Measurements from ENCODE around the gene KIAA1755.
"Not testable (repeated sequence)": the region's sequence is repeated elsewhere in the genome, so short reads cannot be mapped to it uniquely, and the experiment has no call there.

KIAA1755 gene

DNA sequence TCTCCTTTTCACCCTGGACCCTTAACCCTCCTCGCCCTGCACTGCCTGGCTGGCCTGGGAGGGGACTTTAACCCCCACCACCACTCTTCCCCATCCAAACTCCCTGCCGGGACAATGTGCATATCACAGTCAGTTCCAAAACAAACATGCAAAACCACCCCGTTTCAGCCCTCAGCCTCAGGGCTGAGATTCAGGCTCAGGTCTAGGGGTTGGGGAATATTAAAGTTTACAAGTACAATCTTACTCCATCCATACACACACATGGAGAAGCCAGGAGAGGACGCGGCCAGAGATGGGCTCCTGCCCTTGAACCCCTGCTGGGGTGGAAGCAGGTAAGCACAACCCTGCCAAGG lies 534 bp downstream of the KIAA1755 start:
- no peak for DNase-seq

DNA sequence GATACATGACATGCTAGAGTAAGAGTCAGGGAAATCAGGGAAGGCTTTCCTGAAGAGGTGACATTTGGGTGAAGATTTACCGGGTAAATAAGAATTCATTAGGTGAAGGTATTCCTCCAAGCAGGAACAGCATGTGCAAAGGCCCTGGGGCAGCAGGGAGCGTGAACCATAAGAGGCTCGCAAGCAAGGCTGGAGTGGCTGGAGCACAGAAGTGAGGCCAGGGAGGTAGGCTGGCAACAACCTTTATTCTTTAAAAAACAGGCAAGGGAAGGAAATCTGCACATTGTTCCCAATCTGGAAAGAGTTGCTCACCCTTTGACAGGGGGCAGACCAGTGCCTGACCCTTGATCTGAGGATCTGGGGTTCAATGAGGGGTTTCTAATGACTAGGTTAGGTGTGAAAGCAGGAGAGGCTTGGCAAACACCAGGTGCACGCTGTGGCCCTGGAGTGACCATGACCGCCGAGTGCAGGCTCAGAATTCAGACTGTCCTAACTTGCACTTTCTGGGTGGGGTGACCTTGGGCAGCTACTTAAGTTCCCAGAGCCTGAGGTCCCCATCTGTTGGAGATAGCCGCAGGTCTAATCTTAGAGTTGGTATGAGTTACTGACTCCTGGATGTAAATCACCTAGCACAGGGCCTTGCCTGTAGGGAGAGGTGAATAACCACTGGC lies 1.9 kb downstream of the KIAA1755 start:
- no peak for DNase-seq

DNA sequence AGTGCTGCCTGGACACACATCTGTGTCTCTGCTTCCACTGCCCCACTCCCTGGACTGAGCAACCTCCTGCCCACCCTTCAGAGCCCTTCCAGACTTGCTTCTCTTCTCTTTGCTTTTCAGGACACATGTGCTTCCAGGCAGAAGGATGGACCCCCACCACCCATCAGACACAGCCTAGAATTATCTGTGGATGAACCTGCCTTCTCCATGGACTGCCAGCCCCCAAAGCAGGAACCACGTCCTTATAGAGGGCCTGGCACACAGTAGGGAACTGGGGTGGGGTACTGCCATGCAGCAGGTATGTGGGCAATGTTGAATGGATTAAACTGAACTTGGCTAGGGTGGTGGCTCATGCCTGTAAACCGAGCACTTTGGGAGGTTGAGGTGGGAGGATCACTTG lies 3.6 kb downstream of the KIAA1755 start:
- DNase-seq = no peak

DNA sequence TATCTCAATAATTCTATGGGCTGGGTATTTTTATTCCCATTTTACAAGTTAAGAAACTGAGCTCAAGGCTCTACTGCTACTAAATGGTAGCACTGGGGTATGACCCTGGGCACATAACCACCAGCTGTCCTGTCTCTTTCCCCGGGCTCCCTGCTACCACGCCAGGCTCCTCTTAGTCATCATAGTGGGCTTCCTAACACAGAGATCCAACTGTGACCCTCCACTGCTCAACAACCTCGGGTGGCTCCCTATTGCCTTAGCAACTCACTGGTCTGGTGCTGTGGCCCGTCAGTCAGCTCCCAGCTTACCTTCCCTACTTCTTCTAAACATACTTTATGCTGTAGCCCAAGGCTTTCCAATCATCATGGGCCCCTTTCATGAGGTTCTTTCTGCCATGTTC lies 4.5 kb downstream of the KIAA1755 start:
- DNase-seq = no peak

DNA sequence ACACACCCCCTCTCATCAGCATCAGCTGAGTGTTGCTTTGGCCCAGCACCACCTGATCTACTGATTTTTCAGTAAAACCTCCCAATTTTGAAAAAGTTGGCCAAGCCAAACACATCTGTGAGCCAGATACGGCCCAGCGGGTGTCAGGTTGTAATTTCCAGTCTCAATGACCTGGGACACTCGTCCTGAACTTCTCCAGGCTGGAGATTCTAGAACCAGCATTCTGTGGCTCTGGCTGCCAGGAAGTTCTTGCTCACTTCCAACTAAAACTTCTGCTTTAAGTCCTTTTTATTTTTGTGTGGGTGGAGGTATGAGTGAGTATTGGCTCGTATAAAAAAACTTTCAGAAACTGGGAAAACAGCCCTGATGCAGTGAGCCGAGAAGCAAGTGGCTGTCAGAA lies 5.1 kb downstream of the KIAA1755 start:
- no peak for DNase-seq

DNA sequence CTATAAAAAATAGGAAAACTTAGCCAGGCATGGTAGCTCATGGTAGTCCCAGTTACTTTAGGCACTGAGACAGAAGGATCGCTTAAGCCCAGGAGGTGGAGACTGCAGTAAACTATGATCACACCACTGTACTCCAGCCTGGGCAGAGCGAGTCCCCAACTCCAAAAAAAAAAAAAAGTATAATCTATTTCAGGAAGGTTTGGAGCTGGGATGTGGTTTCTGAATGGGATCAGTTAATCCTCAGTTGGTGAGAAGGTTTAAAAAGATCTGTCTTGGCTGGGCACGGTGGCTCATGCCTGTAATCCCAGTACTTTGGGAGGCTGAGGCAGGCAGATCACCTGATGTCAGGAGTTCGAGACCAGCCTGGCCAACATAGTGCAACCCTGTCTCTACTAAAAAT lies 5.9 kb downstream of the KIAA1755 start:
- DNase-seq = not testable (repeated sequence)

DNA sequence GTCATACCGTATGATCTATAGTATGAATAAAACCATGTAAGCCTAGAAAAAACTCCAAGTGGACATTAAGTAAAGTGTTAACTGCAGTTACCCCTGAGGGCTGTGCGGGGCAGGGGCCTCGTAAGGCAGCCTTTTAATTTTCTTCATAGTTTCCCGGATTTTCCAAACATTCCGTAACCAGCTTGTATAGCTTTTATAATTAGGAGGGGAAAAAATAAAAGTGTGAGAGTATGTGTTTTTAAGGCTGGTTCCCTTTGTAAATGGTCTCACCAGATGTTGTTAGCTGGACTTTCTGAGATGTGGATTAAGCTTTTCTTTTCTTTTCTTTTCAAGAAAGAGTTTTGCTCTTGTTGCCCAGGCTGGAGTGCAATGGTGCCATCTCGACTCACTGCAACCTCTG lies 7.0 kb downstream of the KIAA1755 start:
- no peak for DNase-seq

DNA sequence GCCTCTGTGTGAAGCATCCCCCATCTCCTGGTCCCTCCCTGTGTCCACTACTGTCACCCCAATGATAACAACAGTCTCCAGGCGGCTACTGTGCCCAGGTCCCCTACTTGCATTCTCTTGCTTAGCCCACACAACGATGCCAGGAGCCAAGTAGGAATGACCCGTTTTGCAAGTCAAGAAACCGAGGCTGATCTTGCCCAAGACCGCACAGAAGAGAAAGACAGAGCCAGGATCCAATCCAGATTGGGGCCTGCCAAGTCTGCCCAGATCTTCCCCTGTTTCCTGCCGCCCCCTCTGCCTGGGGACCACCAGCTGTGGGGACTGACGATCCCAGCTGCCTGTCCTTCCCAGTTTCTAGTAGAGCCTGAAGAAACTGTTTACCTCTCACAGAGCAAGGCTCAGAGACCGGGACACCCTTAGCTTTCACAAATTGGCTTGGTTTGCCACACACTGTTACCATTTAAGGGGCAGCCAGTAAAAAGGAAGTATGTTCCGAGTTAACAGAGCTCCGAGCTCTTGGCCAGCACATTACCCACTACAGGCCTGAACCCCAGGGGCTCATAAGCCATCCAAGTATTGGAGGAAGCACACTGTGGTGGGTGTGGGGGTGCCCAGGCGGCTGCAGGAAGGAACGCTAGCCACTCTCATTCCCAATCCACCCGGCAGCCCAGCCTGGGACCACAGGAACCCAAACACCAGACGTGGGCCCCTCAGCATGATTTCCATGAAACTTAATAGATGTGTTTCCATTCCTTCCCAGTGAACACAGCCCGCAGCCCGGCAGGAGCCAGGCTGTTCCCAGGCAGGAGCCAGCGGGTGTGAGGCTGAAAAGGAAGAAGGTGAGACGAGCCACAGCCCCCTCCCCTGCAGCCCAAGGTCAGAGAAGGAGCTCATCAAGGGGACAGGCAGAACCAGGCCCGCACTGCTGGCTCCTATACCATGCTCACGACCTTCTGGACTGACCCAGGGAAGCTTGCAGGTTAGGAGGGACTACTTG lies 7.9 kb downstream of the KIAA1755 start:
- DNase-seq = no peak

DNA sequence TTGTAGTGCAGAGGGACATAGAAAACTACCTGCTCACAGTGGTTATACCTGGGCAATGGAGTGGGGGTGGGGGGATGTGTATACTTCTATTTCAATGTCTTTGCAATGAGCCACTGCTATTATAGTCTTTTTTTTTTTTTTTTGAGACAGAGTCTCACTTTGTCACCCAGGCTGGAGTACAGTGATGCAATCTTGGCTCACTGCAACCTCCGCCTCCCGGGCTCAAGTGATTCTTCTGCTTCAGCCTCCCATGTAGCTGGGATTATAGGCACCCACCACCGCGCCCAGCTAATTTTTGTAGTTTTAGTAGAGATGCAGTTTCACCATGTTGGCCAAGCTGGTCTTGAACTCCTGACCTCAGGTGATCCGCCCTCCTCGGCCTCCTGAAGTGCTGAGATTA lies 9.1 kb downstream of the KIAA1755 start:
- DNase-seq = not testable (repeated sequence)

DNA sequence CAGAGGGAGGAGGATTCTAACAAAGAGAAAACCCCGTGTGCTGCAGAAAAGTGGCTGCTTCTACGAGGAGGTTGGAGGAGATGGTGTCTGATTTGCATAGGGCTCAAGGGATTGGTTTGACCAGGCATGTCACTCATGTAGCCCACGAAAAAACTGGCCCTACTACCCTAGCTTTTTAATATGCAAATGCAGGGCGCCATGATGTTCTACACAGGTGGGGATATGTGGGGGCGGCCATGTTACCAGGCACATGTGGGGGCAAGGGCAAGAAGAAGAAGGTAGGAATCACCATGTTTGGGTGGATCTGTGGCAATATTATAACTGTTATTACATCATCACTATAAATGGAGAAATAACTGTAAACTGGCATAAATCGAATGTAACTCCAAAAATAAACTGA lies 9.9 kb downstream of the KIAA1755 start:
- no peak for DNase-seq

DNA sequence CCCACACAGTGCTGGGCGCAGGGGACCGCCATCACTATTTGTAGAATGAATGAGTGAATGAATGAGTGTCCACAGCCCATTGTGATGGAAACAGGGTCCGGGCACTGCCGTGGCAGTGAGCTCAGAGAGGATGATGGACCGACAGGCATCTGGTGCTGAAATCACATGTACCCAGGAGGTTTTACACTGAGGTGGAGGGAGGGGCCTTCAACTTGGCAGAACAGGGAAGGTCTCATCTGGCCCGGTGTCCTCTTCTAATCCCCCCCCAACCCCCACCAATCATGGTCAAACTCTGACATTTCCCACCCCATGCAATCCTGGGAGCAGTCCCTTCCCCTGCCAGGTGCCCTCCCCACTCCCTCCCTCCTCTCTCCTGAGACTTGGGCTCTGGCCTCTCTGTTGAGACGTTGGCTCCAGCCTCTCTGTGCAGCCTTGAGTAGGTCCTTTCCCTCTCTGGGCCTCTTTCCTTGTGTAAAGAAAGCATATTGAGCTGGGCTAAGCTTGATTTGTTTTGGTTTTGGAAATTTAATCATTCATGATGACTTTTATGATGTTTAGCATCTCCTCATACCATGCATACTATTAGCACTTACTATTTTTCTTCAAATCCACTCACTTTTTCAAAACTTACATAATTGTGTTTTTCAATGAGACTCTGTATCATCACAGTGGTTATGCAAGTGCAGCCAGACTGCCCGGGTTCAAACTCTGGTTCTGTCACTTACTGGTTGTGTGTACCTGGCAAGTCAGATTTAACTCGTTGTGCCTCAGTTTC lies 10.8 kb downstream of the KIAA1755 start:
- no peak for DNase-seq

DNA sequence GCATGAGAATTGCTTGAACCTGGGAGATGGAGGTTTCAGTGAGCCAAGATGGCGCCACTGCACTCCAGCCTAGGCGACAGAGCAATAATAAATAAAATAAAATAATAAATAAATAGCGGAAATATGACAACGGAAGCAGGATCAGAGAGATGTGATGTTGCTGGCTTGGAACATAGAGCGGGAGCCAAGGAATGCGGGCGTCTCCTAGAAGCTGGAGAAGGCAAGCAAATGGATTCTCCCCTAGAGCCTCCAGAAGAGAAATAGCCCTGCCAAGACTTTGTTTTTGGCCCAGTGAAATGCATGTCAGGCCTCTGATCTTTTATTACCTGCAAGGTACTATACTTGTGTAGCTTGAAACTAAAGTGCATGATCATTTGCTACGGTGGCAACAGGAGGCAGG lies 12.4 kb downstream of the KIAA1755 start:
- DNase-seq = no peak

DNA sequence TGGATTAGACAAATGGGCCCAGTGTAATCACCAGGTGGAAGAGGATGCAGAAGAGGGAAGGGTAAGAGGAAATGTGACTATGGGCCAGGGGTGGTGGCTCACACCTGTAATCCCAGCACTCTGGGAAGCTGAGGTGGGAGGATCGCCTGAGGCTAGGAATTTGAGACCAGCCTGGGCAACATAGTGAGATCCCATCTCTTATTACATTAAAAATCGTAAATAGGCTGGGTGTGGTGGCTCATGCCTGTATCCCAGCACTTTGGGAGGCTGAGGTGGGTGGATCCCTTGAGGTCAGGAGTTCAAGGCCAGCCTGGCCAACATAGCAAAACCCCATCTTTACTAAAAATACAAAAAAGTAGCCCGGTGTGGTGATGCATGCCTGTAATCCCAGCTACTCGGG lies 12.8 kb downstream of the KIAA1755 start:
- DNase-seq = not testable (repeated sequence)

DNA sequence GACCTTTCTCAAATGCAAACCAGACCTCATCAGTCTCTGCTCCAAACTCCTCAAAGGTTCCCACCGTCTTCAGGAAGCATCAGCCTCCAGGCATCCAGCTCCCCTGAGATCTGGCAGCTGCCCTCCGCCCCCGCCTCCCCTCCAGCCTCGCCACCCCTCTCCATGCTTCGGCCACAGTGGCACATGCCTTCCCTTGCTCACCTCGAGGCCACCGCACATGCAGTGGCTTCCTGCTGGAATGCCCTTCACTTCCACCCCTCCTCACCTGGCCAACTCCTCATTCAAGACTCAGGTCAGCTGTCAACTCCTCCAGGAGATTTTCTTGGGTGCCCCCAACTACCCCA lies 13.4 kb downstream of the KIAA1755 start:
- no peak for DNase-seq

DNA sequence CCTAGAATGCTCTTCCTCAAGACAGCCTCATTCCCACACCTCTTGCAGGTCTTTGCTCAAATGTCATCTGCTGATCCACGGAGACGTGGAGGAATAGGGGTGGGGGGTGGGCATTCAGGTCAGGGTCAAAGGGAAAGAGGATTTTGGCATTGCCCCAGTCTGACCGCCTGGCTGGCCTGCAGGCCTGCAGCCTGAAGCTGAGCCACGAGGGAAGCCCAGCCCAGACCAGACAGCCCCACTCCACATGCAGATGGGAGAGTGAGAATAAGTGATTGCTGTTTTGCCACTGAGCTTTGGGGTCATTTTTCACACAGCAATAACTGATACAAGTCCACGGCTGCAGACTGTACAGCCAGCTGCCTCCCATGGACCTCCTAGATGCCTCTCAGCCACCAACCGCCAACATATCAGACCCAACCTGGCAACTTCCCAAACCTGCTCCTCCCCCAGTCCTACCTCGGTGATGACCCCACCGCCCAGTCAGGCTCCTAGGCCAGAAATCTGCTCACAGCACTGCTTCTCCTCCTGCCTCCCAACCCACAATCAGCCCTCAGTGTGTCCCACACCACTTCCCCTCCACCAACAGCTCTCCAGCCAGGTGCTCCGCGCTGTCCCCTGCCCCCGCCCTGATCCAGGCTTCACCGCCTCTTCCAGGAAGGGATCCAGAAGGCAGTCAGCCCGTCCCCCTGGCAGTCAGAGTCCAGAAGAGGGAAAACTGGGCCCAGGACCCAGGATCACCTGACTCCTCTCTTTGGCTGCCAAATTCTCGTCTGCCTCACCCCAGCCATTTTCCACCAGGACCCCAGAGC lies 14.0 kb downstream of the KIAA1755 start:
- DNase-seq = no peak

DNA sequence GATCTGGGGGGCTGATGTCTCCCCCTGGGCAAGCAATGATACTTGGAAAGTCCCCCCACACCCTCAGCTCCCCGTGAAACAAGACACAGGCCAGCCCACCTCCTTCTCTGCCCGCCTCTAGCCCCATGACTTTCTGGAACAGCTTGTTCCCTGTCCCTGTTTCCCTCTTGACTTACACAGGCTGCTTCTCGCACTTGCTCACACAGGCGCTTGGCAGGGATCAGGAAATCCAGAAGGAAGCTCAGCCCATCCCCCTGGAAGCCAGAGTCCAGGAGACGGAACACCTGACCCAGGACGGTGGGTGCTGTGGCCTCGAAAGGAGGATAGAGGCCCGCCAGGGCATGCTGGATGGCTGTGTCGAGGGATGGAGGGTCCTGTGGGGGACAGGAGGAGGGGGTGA lies 14.8 kb downstream of the KIAA1755 start:
- DNase-seq = no peak

DNA sequence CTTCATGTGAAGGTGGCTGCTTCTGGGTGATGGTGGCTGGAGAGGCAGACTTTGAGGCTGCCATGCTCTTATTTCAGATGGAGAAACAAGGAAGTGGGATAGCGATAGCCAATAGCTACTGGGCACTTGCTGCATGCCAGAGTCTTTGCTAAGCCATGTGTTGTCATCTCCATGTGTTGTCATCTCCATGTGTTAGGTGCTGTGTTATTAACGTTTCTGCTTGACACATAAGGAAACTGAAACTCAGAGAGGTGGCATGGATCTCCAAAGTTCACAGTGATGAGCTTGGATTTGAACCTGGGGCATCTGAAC lies 16.9 kb downstream of the KIAA1755 start:
- no peak for DNase-seq

DNA sequence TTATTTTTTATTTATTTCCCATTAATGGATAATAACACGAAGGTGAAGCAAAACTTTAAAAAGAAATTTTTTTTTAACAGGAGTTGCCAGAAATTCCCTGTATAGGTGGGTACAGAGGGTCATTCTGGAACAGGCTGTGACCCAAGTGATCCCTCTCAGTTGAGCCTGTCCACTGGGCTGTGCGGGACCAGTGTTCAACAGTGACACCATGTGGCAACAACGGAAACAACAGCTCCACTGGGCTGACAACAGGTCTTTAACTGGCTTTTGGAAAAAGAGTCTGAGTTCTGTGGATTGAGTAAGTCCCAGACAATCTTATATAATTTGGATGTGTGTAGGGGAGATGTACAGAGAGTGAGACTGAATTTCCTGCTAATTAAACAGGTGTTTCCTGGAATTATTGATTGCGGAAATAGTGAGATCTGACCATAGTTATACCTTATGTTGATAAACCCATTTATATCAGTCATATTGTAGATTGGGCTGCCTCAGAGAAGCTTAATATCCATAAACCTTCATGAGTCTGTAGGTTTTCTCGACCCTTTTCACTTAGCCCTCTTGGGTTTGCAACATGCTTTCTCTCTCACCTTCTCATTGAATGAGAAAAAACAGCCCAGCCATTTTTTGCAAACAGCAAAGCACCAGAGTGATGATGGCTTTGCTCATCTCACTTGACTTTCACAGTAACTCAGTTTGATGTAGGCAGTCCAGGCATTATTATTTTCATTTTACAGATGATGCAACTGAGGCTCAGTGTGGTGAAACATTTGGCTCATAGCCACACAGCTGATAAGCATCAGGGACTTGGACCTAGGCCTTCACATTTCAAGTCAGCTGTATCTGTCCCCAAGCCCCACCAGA lies 17.5 kb downstream of the KIAA1755 start:
- DNase-seq = no peak

DNA sequence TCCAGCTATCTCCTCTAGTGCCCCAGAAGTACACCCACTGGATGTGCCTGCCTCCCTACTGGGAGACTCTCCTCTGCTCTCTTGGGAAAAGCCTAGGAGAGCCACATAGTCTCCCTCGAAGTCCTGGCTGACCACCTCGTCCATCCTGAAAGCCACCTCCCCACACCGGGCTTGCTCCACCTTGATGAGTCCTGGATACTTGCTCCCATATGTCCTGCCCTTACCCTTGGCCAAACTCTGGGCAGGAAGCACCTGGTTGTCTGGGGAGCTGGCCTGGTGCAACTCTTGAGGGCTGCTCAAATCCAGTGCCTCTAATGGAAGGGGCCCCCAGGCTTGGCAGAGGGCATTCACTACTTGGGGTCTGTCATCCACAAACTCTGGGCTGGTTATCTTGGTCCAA lies 19.3 kb downstream of the KIAA1755 start:
- no peak for DNase-seq

DNA sequence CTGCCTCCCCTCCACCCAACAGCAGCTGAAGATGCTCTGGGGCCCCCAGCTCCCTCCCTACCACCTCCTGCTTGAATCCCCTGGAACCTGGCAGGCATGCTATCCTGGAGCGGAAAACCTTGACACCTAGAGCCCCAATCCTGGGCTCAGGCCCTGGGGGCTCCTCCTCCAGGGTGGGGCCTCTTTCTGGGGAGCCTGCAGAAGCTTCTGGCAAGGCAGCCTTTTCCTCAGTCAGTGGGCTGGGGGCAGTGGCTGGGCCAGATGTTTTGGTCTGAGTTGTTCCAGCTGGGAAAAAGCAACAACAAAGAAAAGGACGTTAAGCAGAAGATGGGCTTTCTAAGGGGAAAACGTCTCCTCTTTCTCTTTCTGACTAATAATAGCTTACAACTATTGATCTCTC lies 21.1 kb downstream of the KIAA1755 start:
- DNase-seq = no peak

DNA sequence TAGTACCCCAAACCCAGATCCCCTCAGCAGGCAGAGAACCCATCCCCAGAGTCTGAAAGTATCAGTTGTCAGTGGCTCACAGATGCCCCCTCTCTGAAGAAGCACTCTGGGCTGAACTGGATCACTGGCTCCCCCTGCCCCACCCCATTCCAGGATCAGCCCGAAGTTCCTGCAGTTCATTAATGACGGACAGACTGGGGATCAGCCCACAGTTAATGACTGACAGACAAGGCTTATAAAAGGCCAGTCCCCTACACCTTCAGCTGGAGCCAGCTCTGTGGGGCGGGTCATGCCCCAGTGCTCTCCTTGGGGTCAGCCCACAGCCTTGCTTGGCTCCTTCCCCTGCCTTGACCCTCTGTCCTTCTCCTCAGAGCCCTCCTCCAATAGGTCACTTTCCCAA lies 21.7 kb downstream of the KIAA1755 start:
- no peak for DNase-seq

DNA sequence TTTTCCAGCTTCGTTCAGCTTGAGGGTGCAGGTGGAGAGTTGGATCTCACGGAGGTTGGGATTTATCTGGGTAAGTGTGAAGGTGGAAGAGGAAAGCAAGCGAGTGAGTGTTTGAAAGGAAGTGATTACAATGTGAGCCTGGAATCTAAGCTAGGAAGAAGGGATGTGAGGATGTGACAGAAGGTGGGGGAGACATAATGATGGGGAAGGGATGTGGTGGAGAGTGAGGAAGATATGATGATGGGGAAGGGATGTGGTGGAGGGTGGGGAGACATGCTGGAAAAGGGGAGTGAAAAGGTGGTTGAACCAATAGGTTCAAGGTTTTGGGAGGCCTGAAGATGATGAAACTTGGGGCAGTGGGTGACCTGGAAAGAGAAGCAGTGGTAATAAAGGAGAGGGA lies 23.2 kb downstream of the KIAA1755 start:
- no peak for DNase-seq
